Activated naive CD8-positive, alpha-beta T cell (primary cell): ENCODE measurements around the gene CDH7.

ENCODE experiments used
- H3K27ac Mint-ChIP-seq: one replicate; pipeline ENCODE4 v1.8.0; 2021; ENCODE audit warnings: mixed read lengths
- H3K27me3 Mint-ChIP-seq: one replicate; pipeline ENCODE4 v1.8.0; 2021; ENCODE audit warnings: mixed read lengths
- H3K36me3 Mint-ChIP-seq: one replicate; pipeline ENCODE4 v1.8.0; 2021; ENCODE audit warnings: mixed read lengths
- H3K4me1 Mint-ChIP-seq: one replicate; pipeline ENCODE4 v1.8.0; 2021; ENCODE audit warnings: low read depth, mixed read lengths
- H3K4me3 Mint-ChIP-seq: one replicate; pipeline ENCODE4 v1.8.0; 2021; ENCODE audit warnings: mild to moderate bottlenecking, mixed read lengths
- H3K9me3 Mint-ChIP-seq: one replicate; pipeline ENCODE4 v1.8.0; 2021; ENCODE audit warnings: low read depth, mixed read lengths

CDH7 gene

DNA sequence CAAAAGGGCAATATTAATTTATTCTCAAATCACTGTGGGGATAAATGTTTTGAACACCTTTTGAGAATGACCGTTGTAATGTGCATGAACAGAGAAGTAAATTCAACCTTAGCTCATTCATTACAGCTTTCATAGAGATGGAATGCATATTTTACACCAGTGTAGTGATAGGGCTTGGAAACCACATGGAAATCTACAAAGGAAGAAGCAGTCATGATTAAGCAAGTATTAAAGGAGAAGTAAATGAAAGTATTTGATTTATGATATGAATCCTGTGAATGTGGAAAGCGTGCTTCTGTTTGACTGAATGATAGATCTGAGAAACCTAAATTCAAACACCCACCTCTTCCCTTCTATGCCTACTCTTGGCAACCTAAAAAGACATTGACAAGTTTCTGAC is 64.7 kb downstream of the CDH7 start:
- H3K4me3 Mint-ChIP-seq, result no peak overlapping the region
- H3K9me3 Mint-ChIP-seq, result peaks cover 13% of the 10 kb centered on the region
- H3K4me1 Mint-ChIP-seq, result no peaks in the 10 kb centered on the region
- H3K36me3 Mint-ChIP-seq, result no peaks in the 10 kb centered on the region
- no peaks in the 10 kb centered on the region for H3K27me3 Mint-ChIP-seq
- no peak overlapping the region for H3K27ac Mint-ChIP-seq

- peaks cover 9% of the 10 kb centered on the region for H3K9me3 Mint-ChIP-seq
- H3K36me3 Mint-ChIP-seq, result no peaks in the 10 kb centered on the region
- no peaks in the 10 kb centered on the region for H3K4me1 Mint-ChIP-seq
- no peak overlapping the region for H3K4me3 Mint-ChIP-seq
- H3K27ac Mint-ChIP-seq, result no peak overlapping the region
- no peaks in the 10 kb centered on the region for H3K27me3 Mint-ChIP-seq
Measured at GRCh38 chr18:65817178-65817577, 66.4 kb downstream of the CDH7 start.

GRCh38 chr18:65821911-65822310 is 71.1 kb downstream of the CDH7 start:
- Mint-ChIP-seq H3K27me3 (no peaks in the 10 kb centered on the region), H3K4me3 (no peak overlapping the region), H3K9me3 (peaks cover 3% of the 10 kb centered on the region), H3K36me3 (no peaks in the 10 kb centered on the region), H3K27ac (no peak overlapping the region), H3K4me1 (no peaks in the 10 kb centered on the region)

DNA sequence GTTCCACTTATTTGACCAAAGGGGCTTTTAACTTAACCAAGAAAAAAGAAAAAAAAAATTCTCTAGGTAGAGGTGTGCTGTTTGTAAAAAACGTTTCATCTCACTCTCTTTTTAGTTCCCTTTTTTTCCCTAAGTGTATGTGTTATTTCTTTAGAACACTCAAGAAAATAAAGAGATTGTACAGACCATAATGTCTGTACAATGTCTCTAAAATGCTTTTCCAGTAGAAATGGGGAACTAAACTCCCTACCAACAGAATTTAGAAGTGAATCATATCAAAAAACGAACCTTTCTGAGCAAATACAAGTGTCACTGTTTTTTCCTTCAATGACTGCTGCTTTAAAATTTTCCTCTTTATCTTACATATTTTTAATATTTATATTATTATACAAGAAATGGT is 72.0 kb downstream of the CDH7 start:
- Mint-ChIP-seq H3K27me3 (no peaks in the 10 kb centered on the region), H3K36me3 (no peaks in the 10 kb centered on the region), H3K9me3 (peaks cover 3% of the 10 kb centered on the region), H3K4me1 (no peaks in the 10 kb centered on the region), H3K27ac (no peak overlapping the region), H3K4me3 (no peak overlapping the region)

- H3K4me1 Mint-ChIP-seq, result no peaks in the 10 kb centered on the region
- no peaks in the 10 kb centered on the region for H3K9me3 Mint-ChIP-seq
- no peak overlapping the region for H3K4me3 Mint-ChIP-seq
- H3K27ac Mint-ChIP-seq, result no peak overlapping the region
- no peaks in the 10 kb centered on the region for H3K27me3 Mint-ChIP-seq
- no peaks in the 10 kb centered on the region for H3K36me3 Mint-ChIP-seq
Measured at GRCh38 chr18:65827444-65827843, 76.6 kb downstream of the CDH7 start.

DNA sequence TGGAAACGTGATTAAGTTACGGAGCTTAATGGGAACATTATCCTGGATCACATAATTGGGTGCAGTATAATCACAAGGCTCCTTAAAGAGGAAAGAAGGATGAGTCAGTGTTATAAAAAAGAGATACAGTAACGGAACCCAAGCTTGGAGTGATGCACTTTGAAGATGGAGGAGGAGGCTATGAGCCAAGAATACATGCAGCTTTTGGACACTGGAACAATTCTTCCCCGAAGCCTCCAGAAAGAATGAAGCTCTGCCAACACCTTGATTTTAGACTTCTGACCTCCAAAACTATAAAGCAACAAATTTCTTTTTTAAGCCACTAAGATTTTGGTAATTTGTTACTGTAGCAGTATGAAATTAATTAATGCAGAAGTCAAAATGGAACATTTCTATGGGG is 85.1 kb downstream of the CDH7 start:
- no peaks in the 10 kb centered on the region for H3K4me1 Mint-ChIP-seq
- H3K27me3 Mint-ChIP-seq, result no peaks in the 10 kb centered on the region
- H3K4me3 Mint-ChIP-seq, result no peak overlapping the region
- no peak overlapping the region for H3K27ac Mint-ChIP-seq
- no peaks in the 10 kb centered on the region for H3K36me3 Mint-ChIP-seq
- H3K9me3 Mint-ChIP-seq, result peaks cover 11% of the 10 kb centered on the region

GRCh38 chr18:65846107-65846506 is 95.3 kb downstream of the CDH7 start:
- Mint-ChIP-seq H3K9me3 (peaks cover 4% of the 10 kb centered on the region), H3K4me1 (no peaks in the 10 kb centered on the region), H3K27me3 (no peaks in the 10 kb centered on the region), H3K36me3 (no peaks in the 10 kb centered on the region), H3K27ac (no peak overlapping the region), H3K4me3 (no peak overlapping the region)

- H3K9me3 Mint-ChIP-seq, result peaks cover 4% of the 10 kb centered on the region
- no peak overlapping the region for H3K27ac Mint-ChIP-seq
- no peak overlapping the region for H3K4me3 Mint-ChIP-seq
- no peaks in the 10 kb centered on the region for H3K27me3 Mint-ChIP-seq
- no peaks in the 10 kb centered on the region for H3K36me3 Mint-ChIP-seq
- H3K4me1 Mint-ChIP-seq, result no peaks in the 10 kb centered on the region
Measured at GRCh38 chr18:65852273-65852672, 101.5 kb downstream of the CDH7 start.

- no peaks in the 10 kb centered on the region for H3K4me1 Mint-ChIP-seq
- no peak overlapping the region for H3K27ac Mint-ChIP-seq
- no peaks in the 10 kb centered on the region for H3K36me3 Mint-ChIP-seq
- no peaks in the 10 kb centered on the region for H3K9me3 Mint-ChIP-seq
- H3K27me3 Mint-ChIP-seq, result no peaks in the 10 kb centered on the region
- no peak overlapping the region for H3K4me3 Mint-ChIP-seq
Measured at GRCh38 chr18:65859075-65859474, 108.3 kb downstream of the CDH7 start.

GRCh38 chr18:65869527-65869926 is 118.7 kb downstream of the CDH7 start:
- H3K4me1 Mint-ChIP-seq, result no peaks in the 10 kb centered on the region
- H3K27ac Mint-ChIP-seq, result no peak overlapping the region
- no peaks in the 10 kb centered on the region for H3K27me3 Mint-ChIP-seq
- H3K4me3 Mint-ChIP-seq, result no peak overlapping the region
- no peaks in the 10 kb centered on the region for H3K9me3 Mint-ChIP-seq
- no peaks in the 10 kb centered on the region for H3K36me3 Mint-ChIP-seq

GRCh38 chr18:65876310-65876709 is 125.5 kb downstream of the CDH7 start:
- Mint-ChIP-seq H3K4me1 (no peaks in the 10 kb centered on the region), H3K9me3 (no peaks in the 10 kb centered on the region), H3K4me3 (no peak overlapping the region), H3K27me3 (no peaks in the 10 kb centered on the region), H3K36me3 (no peaks in the 10 kb centered on the region), H3K27ac (no peak overlapping the region)

DNA sequence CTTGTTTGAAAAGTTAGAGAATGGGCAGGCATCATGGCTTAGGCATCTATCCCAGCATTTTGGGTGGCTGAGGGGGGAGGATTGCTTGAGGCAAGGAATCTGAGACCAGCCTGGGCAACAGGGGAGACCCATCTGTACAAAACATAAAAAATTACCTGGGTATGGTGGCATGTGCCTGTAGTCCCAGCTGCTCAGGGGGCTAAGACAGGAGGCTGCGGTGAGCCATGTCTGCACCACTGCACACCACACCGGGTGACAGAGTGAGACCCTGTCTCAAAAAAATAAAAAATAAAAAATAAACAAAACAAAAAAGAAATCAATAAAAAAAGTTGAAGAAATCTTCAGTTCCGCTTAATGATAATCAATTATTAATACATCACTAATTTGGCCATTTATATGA is 146.5 kb downstream of the CDH7 start:
- Mint-ChIP-seq H3K27ac (no peak overlapping the region), H3K9me3 (peaks cover 7% of the 10 kb centered on the region), H3K27me3 (no peaks in the 10 kb centered on the region), H3K4me3 (no peak overlapping the region), H3K36me3 (no peaks in the 10 kb centered on the region), H3K4me1 (no peaks in the 10 kb centered on the region)

- no peaks in the 10 kb centered on the region for H3K36me3 Mint-ChIP-seq
- H3K4me3 Mint-ChIP-seq, result no peak overlapping the region
- no peak overlapping the region for H3K27ac Mint-ChIP-seq
- H3K9me3 Mint-ChIP-seq, result peaks cover 13% of the 10 kb centered on the region
- no peaks in the 10 kb centered on the region for H3K4me1 Mint-ChIP-seq
- H3K27me3 Mint-ChIP-seq, result no peaks in the 10 kb centered on the region
Measured at GRCh38 chr18:65901522-65901921, 150.7 kb downstream of the CDH7 start.

GRCh38 chr18:65906621-65907034 is 155.8 kb downstream of the CDH7 start:
- Mint-ChIP-seq H3K4me1 (no peaks in the 10 kb centered on the region), H3K27ac (no peak overlapping the region), H3K4me3 (no peak overlapping the region), H3K27me3 (no peaks in the 10 kb centered on the region), H3K36me3 (no peaks in the 10 kb centered on the region), H3K9me3 (peaks cover 18% of the 10 kb centered on the region)

DNA sequence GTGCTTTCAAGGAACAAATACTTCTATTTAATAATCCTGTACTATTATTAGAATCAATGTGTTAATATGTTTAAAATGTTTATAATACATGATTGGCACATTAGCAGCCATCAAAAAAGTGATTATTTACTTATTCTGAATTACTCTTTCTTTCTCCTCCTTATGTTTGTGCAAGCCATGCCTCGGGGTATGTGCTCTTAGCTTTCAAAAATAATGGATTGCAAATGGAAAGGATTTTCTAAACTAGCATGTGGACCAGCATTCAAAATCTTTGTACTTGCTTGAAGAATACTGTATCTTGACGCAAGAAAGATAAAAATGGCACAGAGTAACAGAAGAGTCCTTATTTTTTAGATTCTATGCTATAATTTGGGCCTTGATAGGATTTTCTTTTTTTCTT is 156.5 kb downstream of the CDH7 start:
- Mint-ChIP-seq H3K36me3 (no peaks in the 10 kb centered on the region), H3K27ac (no peak overlapping the region), H3K4me1 (no peaks in the 10 kb centered on the region), H3K27me3 (no peaks in the 10 kb centered on the region), H3K9me3 (peaks cover 14% of the 10 kb centered on the region), H3K4me3 (no peak overlapping the region)

GRCh38 chr18:65919018-65919417 is 168.2 kb downstream of the CDH7 start:
- Mint-ChIP-seq H3K4me1 (no peaks in the 10 kb centered on the region), H3K27me3 (no peaks in the 10 kb centered on the region)

DNA sequence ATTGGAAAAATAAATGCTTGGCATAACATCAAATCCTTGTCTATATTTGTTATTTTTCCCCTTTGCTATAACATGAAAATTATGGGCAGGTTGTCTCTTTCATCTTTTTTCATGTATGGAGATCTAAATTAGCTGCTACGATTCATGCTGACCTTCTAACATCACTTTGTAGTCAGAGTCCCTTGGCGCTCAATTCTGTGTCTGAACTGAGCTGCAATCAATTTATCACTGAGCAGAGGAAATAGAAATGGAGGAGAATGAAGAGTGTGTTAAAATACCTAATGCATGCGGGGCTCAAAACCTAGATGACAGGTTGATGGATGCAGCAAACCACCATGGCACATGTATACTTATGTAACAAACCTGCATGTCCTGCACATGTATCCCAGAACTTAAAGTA is 168.9 kb downstream of the CDH7 start:
- Mint-ChIP-seq H3K4me1 (no peaks in the 10 kb centered on the region), H3K36me3 (no peaks in the 10 kb centered on the region), H3K4me3 (no peak overlapping the region), H3K27me3 (no peaks in the 10 kb centered on the region), H3K27ac (no peak overlapping the region), H3K9me3 (no peaks in the 10 kb centered on the region)

More at GRCh38 chr18:65919018-65919417, 168.2 kb downstream of the CDH7 start:
- no peak overlapping the region for H3K4me3 Mint-ChIP-seq
- no peaks in the 10 kb centered on the region for H3K9me3 Mint-ChIP-seq
- H3K27ac Mint-ChIP-seq, result no peak overlapping the region
- H3K36me3 Mint-ChIP-seq, result no peaks in the 10 kb centered on the region
